ENCODE measurements around the gene TPP2.

TPP2 gene

DNA sequence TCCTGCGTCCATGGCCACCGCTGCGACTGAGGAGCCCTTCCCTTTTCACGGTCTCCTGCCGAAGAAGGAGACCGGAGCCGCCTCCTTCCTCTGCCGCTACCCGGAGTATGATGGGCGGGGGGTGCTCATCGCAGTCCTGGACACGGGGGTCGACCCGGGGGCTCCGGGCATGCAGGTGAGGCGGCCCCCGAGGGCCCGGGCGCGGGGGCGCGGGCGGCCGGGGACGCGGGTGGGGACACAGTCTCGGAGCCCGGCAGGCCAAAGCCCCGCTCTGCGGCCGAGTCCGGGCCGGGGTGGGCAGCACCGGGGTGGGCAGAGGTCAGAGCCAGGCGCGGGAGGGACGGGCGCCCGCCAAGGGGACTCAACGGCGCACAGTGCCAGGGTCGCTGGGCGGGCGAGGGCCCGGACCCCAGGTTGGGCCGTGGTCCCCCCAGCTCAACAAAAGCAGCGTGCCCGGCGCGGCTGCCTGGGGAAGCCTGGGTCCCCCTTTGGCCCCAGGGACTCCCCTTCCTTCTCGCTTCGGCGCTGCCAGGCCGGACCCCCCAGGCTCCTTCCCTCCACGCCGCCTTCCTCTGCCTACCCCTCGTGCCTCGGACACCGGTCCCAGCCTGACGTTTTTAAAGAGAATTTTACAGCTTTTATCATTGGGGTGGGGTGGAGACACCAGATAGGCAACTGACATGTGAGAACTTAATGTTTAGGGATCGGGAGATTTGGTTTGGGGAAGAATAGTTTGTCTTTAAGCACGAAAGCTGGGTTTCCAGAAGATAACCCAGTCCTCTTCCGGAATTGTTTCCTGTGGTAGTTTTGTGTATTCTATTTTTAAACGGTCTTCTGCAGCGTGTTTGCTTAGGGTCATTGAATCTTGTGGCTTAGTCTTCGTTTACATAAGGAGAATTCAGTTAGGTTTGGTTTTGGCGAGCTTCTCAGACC lies 509 bp downstream of the TPP2 start:
- DNase-seq (ENCODE audit: low read depth in 2 of 2) = no peak

GRCh38 chr13:102598061-102598460 lies 1.3 kb downstream of the TPP2 start:
- DNase-seq (ENCODE audit: low read depth in 2 of 2) = no peak

GRCh38 chr13:102599426-102600012 lies 2.7 kb downstream of the TPP2 start:
- DNase-seq (ENCODE audit: low read depth in 2 of 2) = no peak

- DNase-seq (ENCODE audit: low read depth in 2 of 2) = no peak
These were observed 9.9 kb downstream of the TPP2 start for GRCh38 chr13:102606537-102607309.

GRCh38 chr13:102608974-102609373 lies 12.2 kb downstream of the TPP2 start:
- no peak for DNase-seq (ENCODE audit: low read depth in 2 of 2)

GRCh38 chr13:102609696-102610095 lies 12.9 kb downstream of the TPP2 start:
- DNase-seq (ENCODE audit: low read depth in 2 of 2) = no peak

- no peak for DNase-seq (ENCODE audit: low read depth in 2 of 2)
These were observed 13.6 kb downstream of the TPP2 start for GRCh38 chr13:102610296-102610895.

- no peak for DNase-seq (ENCODE audit: low read depth in 2 of 2)
These were observed 21.0 kb downstream of the TPP2 start for GRCh38 chr13:102617697-102618350.

DNA sequence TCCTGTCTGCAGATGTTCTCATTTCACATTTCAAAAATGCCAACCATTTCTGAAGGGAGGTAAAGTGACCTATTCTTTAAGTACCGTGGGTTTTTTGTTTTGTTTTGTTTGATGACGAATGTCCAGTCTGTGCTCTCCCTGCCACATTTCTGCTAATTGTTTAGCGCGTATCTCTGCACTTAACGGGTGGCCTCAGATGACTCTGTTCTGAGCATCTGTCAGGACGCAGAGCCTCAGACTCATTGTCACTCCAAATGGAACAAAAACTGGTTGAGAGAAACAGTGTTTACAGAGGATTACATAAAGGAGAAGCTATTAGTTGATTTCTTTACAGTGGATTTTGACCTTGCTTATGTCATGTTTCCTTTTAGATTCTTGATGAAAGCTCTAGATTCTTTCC lies 23.7 kb downstream of the TPP2 start:
- no peak for DNase-seq (ENCODE audit: low read depth in 2 of 2)

DNA sequence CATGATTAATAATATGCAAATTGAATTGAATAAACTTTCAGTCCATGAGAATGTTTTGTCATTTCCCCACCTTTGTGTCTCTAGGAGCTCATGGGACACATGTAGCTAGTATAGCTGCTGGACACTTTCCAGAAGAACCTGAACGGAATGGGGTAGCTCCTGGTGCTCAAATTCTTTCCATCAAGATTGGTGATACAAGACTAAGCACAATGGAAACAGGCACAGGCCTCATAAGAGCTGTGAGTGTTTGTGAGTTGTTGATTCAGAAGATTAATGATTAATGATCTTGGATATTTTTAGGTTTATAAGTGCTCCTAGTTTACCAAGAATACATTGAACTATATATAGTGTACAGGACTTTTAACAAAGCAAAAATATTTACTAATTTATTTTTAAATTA lies 30.1 kb downstream of the TPP2 start:
- DNase-seq (ENCODE audit: low read depth in 2 of 2) = no peak

DNA sequence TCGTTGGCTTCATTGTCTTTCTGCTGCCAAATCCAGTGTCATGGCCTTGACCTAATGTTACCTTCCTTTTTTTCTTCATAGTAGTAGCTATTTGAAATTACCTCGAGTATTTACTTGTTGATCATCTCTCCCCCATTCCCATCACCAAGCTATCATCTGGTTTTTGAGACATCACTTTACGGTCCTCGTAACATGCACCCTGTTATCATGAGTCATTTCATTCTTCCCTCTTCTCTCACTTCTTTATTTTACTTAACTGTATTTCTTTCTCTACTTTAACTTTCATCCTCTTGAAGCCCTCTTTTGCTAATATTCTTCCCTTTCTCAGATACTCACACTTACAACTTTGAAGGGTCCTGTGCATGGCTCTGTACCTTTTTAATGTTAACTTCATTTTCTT lies 31.8 kb downstream of the TPP2 start:
- no peak for DNase-seq (ENCODE audit: low read depth in 2 of 2)

GRCh38 chr13:102631198-102631597 lies 34.4 kb downstream of the TPP2 start:
- no peak for DNase-seq (ENCODE audit: low read depth in 2 of 2)

- no peak for DNase-seq (ENCODE audit: low read depth in 2 of 2)
These were observed 42.0 kb downstream of the TPP2 start for GRCh38 chr13:102638741-102639140.

DNA sequence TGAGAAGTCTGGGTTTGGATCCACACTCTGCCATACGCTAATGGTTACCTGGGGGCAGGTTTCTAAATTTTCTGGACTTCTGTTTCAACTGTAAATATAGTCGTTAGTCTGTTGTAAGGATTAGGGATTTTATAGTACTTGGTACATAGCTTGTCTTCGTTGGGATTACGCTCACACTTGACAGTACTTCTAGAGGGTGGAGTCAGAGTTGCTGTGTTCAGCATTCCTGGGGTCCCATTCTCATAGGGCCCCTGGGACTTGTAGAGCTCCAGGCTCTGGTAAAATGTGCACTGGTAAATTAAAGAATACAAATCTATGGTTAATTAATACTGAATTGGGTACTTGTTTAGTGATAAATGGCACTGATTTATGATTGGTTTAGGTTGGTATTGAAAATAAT lies 45.2 kb downstream of the TPP2 start:
- DNase-seq (ENCODE audit: low read depth in 2 of 2) = no peak

DNA sequence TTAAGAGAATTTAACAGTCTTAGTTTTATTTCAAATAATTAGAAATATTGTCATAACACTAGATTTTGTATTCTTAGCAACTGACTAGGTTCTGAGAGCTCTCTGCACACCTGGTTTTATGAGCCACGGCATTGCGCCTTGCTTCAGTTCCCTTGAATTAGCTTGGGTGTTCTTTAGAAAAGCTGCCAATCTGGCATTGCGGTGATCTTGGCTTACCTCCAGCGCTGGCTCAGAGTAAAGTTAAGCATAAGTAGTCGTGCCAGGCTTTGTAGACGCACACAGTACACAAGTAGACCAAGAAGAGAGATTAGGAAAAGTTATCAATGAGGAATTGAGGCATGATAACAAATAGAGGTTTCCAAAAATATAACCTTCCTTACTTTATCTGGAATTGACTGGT lies 45.7 kb downstream of the TPP2 start:
- no peak for DNase-seq (ENCODE audit: low read depth in 2 of 2)

DNA sequence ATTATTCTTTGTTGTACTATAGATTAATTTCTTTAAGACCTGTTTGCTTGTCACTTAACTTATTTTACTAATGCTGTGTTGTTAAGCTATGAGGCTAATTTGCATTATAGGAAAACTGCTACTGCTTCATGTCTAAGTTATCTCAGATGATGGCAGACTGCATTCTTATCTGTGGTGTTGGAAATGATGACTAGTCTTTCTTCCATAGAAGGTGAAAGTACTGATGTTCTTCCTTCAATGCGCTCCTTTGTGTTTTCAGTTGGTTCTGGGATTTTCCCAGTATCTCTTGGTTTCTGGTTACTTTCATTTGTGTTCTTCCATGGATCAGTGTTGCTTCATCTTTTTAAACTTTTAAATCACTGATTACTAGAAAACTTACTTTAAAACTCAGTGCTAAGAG lies 46.9 kb downstream of the TPP2 start:
- no peak for DNase-seq (ENCODE audit: low read depth in 2 of 2)

GRCh38 chr13:102645701-102646100 lies 48.9 kb downstream of the TPP2 start:
- no peak for DNase-seq (ENCODE audit: low read depth in 2 of 2)

DNA sequence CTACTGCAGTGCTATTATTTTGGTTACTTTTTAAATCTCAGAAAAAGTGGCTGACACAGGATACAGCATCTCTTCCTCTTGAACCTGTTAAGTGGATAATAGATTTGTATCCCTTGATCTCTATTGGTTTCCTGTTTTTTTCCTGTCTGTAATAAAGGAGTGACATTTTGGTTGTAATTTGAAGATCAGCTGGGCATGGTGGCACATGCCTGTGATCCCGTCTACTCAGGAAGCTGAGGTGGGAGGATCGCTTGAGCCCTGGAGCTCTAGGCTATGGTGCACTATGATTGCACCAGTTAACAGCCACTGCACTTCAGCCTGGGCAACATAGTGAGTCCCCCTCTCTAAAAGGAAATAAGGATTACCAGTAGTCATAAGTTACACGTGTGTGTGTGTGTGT lies 51.3 kb downstream of the TPP2 start:
- no peak for DNase-seq (ENCODE audit: low read depth in 2 of 2)

DNA sequence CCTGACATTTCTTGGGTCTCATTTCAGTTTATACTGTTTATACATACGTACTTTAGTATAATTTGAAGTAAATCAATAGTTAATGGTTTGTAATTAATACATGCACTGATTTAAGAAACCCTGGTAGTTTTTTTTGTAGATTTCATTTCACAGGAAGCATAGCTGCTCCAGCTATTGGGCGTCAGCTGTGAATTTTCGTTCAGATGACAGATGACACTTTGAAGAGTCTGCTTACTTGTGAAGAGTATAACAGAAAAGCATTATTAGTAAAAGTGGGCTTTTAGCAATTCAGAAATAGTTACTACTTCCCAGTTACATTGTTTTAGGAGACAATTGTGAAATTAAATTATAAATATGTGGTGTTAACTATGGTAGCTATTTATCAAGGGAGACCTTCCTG lies 53.7 kb downstream of the TPP2 start:
- no peak for DNase-seq (ENCODE audit: low read depth in 2 of 2)

- no peak for DNase-seq (ENCODE audit: low read depth in 2 of 2)
These were observed 54.6 kb downstream of the TPP2 start for GRCh38 chr13:102651392-102651791.

GRCh38 chr13:102651892-102652291 lies 55.1 kb downstream of the TPP2 start:
- no peak for DNase-seq (ENCODE audit: low read depth in 2 of 2)

DNA sequence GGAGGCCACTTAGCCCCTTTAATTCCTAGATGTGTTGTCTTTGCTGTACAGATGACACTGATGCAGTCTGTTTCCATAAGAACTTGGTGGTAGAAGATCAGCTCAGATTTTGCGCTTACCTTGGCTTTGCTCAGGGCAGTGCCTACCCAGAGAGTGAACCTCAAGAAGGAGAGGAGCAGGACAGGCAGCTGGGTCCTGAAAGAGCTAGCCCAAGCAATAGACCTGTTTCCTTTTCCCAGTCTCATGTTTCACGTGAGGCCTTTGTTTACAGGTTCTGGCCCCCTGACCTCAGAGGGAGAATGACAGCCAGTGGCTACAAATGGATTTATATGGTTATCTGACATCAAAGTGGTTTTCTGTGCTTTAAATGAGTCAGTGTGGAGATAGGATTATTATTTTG lies 58.0 kb downstream of the TPP2 start:
- no peak for DNase-seq (ENCODE audit: low read depth in 2 of 2)

Data from stimulated activated CD8-positive, alpha-beta memory T cell treated with anti-CD3 and anti-CD28 coated beads, Interleukin-2, amount 100 ng/mL, for 1 hour (primary cell).